Stimulated activated CD4-positive, alpha-beta T cell treated with anti-CD3 and anti-CD28 coated beads, Interleukin-4, amount 100 ng/mL, for 48 hours (primary cell): ENCODE measurements around the gene EIF3B.
"Not testable (repeated sequence)": the region's sequence is repeated elsewhere in the genome, so short reads cannot be mapped to it uniquely, and the experiment has no call there.

ENCODE experiments used
- DNase-seq, 2 donors: peaks; one replicate each; pipeline ENCODE4 v3.0.0-alpha.2; 2020; ENCODE audit warnings: low read depth in 2 of 2

The EIF3B gene

GRCh38 chr7:2347351-2348063 is 7.1 kb upstream of the EIF3B start:
- not testable (repeated sequence) for DNase-seq

GRCh38 chr7:2350055-2350454 is 4.6 kb upstream of the EIF3B start:
- DNase-seq = no peak

- DNase-seq = no peak
Measured at GRCh38 chr7:2350861-2351260, 3.8 kb upstream of the EIF3B start.

DNA sequence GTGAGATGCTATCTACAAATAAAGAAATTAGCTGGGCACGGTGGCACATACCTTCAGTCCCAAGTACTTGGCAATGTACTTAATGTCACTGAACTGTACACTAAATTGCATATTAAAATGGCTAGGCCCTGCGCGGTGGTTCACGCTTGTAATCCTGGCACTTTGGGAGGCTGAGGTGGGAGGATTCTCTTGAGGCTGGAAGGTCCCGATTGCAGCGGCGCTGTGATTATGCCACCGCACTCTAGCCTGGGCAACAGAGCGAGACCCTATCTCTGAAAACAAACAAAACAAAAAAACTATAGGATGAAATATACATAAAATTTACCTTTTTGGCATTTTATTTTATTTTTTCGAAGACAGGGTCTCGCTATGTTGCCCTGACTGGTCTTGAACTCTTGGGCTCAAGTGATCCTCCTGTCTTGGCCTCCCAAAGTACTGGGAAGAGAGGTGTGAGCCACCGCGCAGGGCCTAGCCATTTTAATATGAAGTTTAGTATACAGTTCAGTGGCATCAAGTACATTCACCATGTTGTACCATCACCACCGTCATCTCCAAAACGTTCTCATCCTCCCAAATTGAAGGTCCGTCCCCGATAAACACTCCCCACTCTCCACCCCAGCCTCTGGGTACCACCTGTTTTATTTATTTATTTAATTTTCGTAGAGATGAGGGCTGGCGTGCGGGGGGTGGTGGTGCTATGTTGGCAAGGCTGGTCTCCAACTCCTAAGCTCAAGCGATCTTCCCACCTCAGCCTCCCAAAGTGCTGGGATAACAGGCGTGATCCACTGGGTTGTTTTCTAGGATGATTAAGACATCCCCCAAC is 1.3 kb upstream of the EIF3B start:
- DNase-seq = peak in 1 of 2 donors; percentile 21

GRCh38 chr7:2353936-2354185 is 766 bp upstream of the EIF3B start:
- peak; percentile 88 to 89 for DNase-seq

GRCh38 chr7:2354939-2355704 is 495 bp downstream of the EIF3B start:
- DNase-seq = peak; percentile 10 to 21

GRCh38 chr7:2355705-2356008 is 1.0 kb downstream of the EIF3B start:
- no peak for DNase-seq

- no peak for DNase-seq
Measured at GRCh38 chr7:2357165-2357564, 2.5 kb downstream of the EIF3B start.

- DNase-seq = no peak
Measured at GRCh38 chr7:2357571-2357970, 2.9 kb downstream of the EIF3B start.

DNA sequence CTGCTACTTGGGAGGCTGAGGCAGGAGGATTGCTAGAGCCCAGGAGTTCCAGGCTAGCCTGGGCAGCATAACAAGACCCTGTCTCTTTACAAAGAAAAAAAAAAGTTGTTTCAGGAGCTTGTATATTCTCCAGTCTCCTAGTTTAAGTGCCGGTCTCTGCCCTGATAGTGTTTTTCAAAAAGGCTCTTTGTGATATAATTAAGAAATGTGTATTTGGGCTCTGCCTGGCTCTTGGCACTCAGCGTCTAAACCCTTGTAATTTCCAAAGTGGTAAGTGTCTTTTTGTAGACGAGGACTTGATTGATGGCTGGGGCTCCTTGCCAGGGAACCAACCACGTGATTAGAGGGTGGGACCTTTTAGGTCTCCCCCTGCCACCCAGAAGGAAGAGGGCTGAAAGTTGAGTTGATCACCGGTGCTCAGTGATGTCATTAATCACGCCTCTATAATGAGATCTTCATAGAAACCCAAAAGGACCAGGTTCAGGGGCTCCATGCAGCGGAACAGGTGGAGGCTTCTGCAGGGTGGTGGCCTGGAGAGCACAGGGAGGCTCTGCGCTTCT is 4.4 kb downstream of the EIF3B start:
- DNase-seq = no peak

- no peak for DNase-seq
Measured at GRCh38 chr7:2359610-2360009, 5.0 kb downstream of the EIF3B start.

GRCh38 chr7:2360796-2361195 is 6.2 kb downstream of the EIF3B start:
- DNase-seq = no peak

GRCh38 chr7:2362385-2363088 is 7.9 kb downstream of the EIF3B start:
- DNase-seq = no peak

DNA sequence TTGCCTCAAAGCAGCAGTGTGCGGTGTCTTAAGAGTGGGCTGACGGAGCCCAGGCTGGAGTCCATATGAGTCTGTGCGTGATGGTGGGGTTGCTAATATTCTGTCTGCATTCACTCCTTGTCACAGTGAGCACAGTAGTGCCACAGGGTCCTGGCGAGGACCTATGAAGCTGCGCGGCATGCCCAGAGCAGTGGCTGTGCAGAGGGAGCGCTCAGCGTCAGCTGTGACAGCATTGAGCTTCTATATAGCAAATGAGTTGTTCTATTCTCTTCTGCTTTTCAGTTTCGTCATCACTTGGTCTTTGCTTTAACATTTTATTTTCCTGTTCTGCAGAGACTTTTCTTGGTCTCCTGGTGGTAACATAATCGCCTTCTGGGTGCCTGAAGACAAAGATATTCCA is 14.5 kb downstream of the EIF3B start:
- DNase-seq = no peak

- no peak for DNase-seq
Measured at GRCh38 chr7:2371329-2371728, 16.7 kb downstream of the EIF3B start.

GRCh38 chr7:2372724-2373123 is 18.1 kb downstream of the EIF3B start:
- DNase-seq = no peak

DNA sequence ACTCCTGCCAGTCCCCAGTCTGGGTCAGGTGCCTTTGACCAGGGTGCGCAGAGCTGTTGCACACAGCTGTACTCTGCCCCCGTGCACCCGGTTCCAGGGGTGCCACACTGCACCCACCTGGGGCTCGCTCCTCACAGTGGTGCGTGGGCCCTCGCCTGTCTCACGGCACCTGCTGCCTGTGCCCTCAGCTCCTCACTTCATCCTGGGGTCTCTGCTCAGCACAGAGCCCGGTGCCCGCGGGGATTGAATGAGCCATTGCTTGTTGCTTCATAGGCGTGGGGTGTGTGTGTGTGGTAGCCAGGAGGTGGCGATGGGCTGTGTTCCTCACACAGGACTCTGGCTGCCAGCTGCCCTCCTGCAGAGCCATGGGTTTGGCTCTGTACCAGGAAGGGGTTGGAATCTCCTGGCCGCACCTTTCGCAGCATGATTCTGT is 18.5 kb downstream of the EIF3B start:
- no peak for DNase-seq

- DNase-seq = no peak
Measured at GRCh38 chr7:2373646-2374045, 19.0 kb downstream of the EIF3B start.

GRCh38 chr7:2374401-2374800 is 19.8 kb downstream of the EIF3B start:
- no peak for DNase-seq

GRCh38 chr7:2374830-2375728 is 20.5 kb downstream of the EIF3B start:
- DNase-seq = no peak
